ENCODE data around the gene CGN.

DNA sequence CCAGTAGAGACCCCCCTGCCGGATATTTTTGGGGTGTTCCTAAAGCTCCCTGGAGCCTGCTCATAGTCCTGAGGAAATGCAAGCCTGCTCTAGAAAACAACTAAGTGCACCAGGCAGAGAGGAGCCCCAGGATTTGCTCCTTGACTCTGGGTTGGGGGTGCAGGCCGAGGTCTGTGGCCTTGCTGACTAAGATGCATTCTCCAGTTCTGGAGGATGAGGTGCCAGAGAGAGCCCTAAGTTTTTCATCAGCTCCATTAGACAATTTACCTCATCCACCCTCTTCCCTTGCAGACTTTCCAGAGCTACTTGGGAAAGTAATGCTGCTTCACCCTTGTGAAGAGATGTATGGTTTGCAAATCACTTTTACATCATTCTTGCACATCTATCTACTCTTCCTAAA is 38.0 kb downstream of the CGN start:
- no peak for TF ChIP-seq POLR2A (IDR thresholded peaks at IDR 0.05)
- TF ChIP-seq, protein P1, sequence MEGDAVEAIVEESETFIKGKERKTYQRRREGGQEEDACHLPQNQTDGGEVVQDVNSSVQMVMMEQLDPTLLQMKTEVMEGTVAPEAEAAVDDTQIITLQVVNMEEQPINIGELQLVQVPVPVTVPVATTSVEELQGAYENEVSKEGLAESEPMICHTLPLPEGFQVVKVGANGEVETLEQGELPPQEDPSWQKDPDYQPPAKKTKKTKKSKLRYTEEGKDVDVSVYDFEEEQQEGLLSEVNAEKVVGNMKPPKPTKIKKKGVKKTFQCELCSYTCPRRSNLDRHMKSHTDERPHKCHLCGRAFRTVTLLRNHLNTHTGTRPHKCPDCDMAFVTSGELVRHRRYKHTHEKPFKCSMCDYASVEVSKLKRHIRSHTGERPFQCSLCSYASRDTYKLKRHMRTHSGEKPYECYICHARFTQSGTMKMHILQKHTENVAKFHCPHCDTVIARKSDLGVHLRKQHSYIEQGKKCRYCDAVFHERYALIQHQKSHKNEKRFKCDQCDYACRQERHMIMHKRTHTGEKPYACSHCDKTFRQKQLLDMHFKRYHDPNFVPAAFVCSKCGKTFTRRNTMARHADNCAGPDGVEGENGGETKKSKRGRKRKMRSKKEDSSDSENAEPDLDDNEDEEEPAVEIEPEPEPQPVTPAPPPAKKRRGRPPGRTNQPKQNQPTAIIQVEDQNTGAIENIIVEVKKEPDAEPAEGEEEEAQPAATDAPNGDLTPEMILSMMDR (IDR thresholded peaks at IDR 0.05), result no peak
